Fibroblast of villous mesenchyme (primary cell): ENCODE measurements around the gene LRG1. TPM values are rescaled to one million over a fixed set of nuclear protein-coding genes. Genes with fewer than 3 reads are reported as not detected.

ENCODE experiments used
- DNase-seq: peaks from one replicate; pipeline ENCODE4 v3.0.0-alpha.2; 2010; ENCODE audit warnings: low read depth
- H3K4me3 ChIP-seq: 2 replicates; pipeline ENCODE4 v1.5.1; 2011; ENCODE audit warnings: low read depth, mild to moderate bottlenecking, low read length
- CTCF ChIP-seq: IDR thresholded peaks from 2 replicates; pipeline ENCODE4 v1.5.1; 2012; ENCODE audit warnings: low read depth, mild to moderate bottlenecking, low read length; ENCODE audit not compliant: insufficient read depth
- total RNA-seq: library from RNA; depleted of rRNA; stranded (reverse); fragments of >200 nt; gene quantifications from 2 replicates; pipeline ENCODE4 v1.2.3, GENCODE V29; 2012

LRG1 gene
- total RNA-seq, 1 donor, result not detected

- H3K4me3 ChIP-seq, result no peak overlapping the region
- TF ChIP-seq CTCF, result no peak
- no peak for DNase-seq
Observed at GRCh38 chr19:4507804-4508203, 32.0 kb downstream of the LRG1 start.

- no peak for TF ChIP-seq CTCF
- no peak for DNase-seq
- no peak overlapping the region for H3K4me3 ChIP-seq
Observed at GRCh38 chr19:4507150-4507452, 32.7 kb downstream of the LRG1 start.

GRCh38 chr19:4506449-4507149 lies 33.2 kb downstream of the LRG1 start:
- DNase-seq, result peak; percentile 33

GRCh38 chr19:4505570-4506448 lies 34.0 kb downstream of the LRG1 start:
- no peak for DNase-seq
- H3K4me3 ChIP-seq, result no peak overlapping the region
- no peak for TF ChIP-seq CTCF

More at GRCh38 chr19:4506449-4507149, 33.2 kb downstream of the LRG1 start:
- no peak overlapping the region for H3K4me3 ChIP-seq
- TF ChIP-seq CTCF, result no peak

- DNase-seq, result no peak
- no peak overlapping the region for H3K4me3 ChIP-seq
- TF ChIP-seq CTCF, result no peak
Observed at GRCh38 chr19:4504891-4505569, 34.8 kb downstream of the LRG1 start.

- no peak for TF ChIP-seq CTCF
- DNase-seq, result no peak
- no peak overlapping the region for H3K4me3 ChIP-seq
Observed at GRCh38 chr19:4504297-4504701, 35.5 kb downstream of the LRG1 start.
